Fibroblast of lung (primary cell): Measurements from ENCODE around the gene IFNG-AS1. TPM values are rescaled to one million over a fixed set of nuclear protein-coding genes. Genes with fewer than 3 reads are reported as not detected.

Source experiments
- DNase-seq, 2 donors: peaks; one replicate each; pipeline versions ENCODE4 v3.0.0 to v3.0.0-alpha.2; 2010; ENCODE audit warnings: low read depth in 2 of 2
- H2AFZ ChIP-seq: 2 replicates; pipeline ENCODE4 v1.5.1; 2012; ENCODE audit warnings: low read length, control low read depth, inconsistent platforms
- H3K27ac ChIP-seq: 2 replicates; pipeline ENCODE4 v1.5.1; 2011; ENCODE audit warnings: low read length, control low read depth; ENCODE audit not compliant: insufficient read depth
- H3K27me3 ChIP-seq: 2 replicates; pipeline ENCODE4 v1.5.1; 2011; ENCODE audit warnings: mild to moderate bottlenecking, low read length; ENCODE audit not compliant: control insufficient read depth, insufficient read depth
- H3K36me3 ChIP-seq: 2 replicates; pipeline ENCODE4 v1.5.1; 2011; ENCODE audit warnings: low read length; ENCODE audit not compliant: control insufficient read depth, insufficient read depth
- H3K4me1 ChIP-seq: 2 replicates; pipeline ENCODE4 v1.5.1; 2011; ENCODE audit warnings: low read length; ENCODE audit not compliant: control insufficient read depth, insufficient read depth; ENCODE audit errors: extremely low read depth
- H3K4me2 ChIP-seq: 2 replicates; pipeline ENCODE4 v1.5.1; 2011; ENCODE audit warnings: low read length, control low read depth; ENCODE audit not compliant: insufficient read depth; ENCODE audit errors: extremely low read depth
- H3K4me3 ChIP-seq, 4 experiments: fragments of 200-600 bp in 1 of 4; sonication (generic) in 1 of 4; replicated peaks in 1 of 4; 2 replicates each; pipeline ENCODE4 v1.5.1; 2011 to 2016; ENCODE audit warnings: low read length in 4 of 4, low read depth in 3 of 4, mild to moderate bottlenecking in 3 of 4, control low read depth in 2 of 4, inconsistent platforms in 1 of 4, mixed read lengths in 1 of 4; ENCODE audit not compliant: insufficient read depth in 1 of 4; ENCODE audit errors: control extremely low read depth in 1 of 4
- H3K79me2 ChIP-seq: 2 replicates; pipeline ENCODE4 v1.5.1; 2012; ENCODE audit warnings: mild to moderate bottlenecking, low read length, inconsistent platforms; ENCODE audit not compliant: control insufficient read depth, insufficient read depth
- H3K9ac ChIP-seq: 2 replicates; pipeline ENCODE4 v1.5.1; 2011; ENCODE audit warnings: mild to moderate bottlenecking, low read length, control low read depth; ENCODE audit not compliant: insufficient read depth
- H3K9me3 ChIP-seq: 2 replicates; pipeline ENCODE4 v1.5.1; 2012; ENCODE audit warnings: low read depth, low read length; ENCODE audit not compliant: control insufficient read depth, insufficient read depth
- H4K20me1 ChIP-seq: 2 replicates; pipeline ENCODE4 v1.5.1; 2011; ENCODE audit warnings: low read length; ENCODE audit not compliant: control insufficient read depth, insufficient read depth; ENCODE audit errors: extremely low read depth
- CTCF ChIP-seq, 2 donors: IDR thresholded peaks in 1 of 2; conservative IDR thresholded peaks in 1 of 2; 1 replicate in 1 of 2; 2 replicates in 1 of 2; pipeline ENCODE4 v1.5.1; 2011 to 2012; ENCODE audit warnings: low read length in 2 of 2, control low read depth in 1 of 2, inconsistent platforms in 1 of 2, low read depth in 1 of 2, mild to moderate bottlenecking in 1 of 2
- EZH2 ChIP-seq: IDR thresholded peaks from 2 replicates; pipeline ENCODE4 v1.5.1; 2012; ENCODE audit warnings: low read length, control low read depth, mild to moderate bottlenecking; ENCODE audit errors: missing control alignments
- polyA plus RNA-seq, 2 donors: library from polyadenylated mRNA; depleted of rRNA in 1 of 2; stranded (reverse) in 1 of 2; unstranded in 1 of 2; fragments of >200 nt; gene quantifications; 2 replicates each; pipeline ENCODE4 v1.2.1, GENCODE V29; 2011 to 2012; ENCODE audit warnings: missing spikeins in 1 of 2
- total RNA-seq: library from RNA; depleted of rRNA; stranded (reverse); fragments of >200 nt; gene quantifications from 2 replicates; pipeline ENCODE4 v1.2.1, GENCODE V29; 2014

IFNG-AS1 gene
- total and polyA plus RNA-seq, 2 donors (not counting 1 experiment from before 2014, with no cell fraction given), result not detected

- no peak for DNase-seq
- no peak overlapping the region for H3K4me2 ChIP-seq
- TF ChIP-seq CTCF (conservative IDR thresholded peaks at IDR 0.05 in 1 of 2, IDR thresholded peaks at IDR 0.05 in 1 of 2; ENCODE audit: low read depth in 1 of 2, low read length in 2 of 2) (no peak), EZH2 (no peak)
- H3K27me3 ChIP-seq, result no peaks in the 10 kb centered on the region
- H3K9ac ChIP-seq, result no peak overlapping the region
- no peaks in the 10 kb centered on the region for H3K4me1 ChIP-seq
- no peaks in the 10 kb centered on the region for H3K79me2 ChIP-seq
- no peaks in the 10 kb centered on the region for H4K20me1 ChIP-seq
- H3K36me3 ChIP-seq, result no peaks in the 10 kb centered on the region
- no peak overlapping the region for H2AFZ ChIP-seq
- no peaks in the 10 kb centered on the region for H3K9me3 ChIP-seq
- no peak overlapping the region for H3K4me3 ChIP-seq
- no peak overlapping the region for H3K27ac ChIP-seq
Measured at GRCh38 chr12:68011206-68011881, 22.1 kb downstream of the IFNG-AS1 start.

GRCh38 chr12:68011882-68012207 is 22.6 kb downstream of the IFNG-AS1 start:
- Histone ChIP-seq H3K4me3 (no peak overlapping the region), H3K9ac (no peak overlapping the region), H2AFZ (no peak overlapping the region), H3K79me2 (no peaks in the 10 kb centered on the region), H3K27me3 (no peaks in the 10 kb centered on the region), H3K9me3 (no peaks in the 10 kb centered on the region), H3K4me1 (no peaks in the 10 kb centered on the region), H3K36me3 (no peaks in the 10 kb centered on the region), H3K27ac (no peak overlapping the region), H4K20me1 (no peaks in the 10 kb centered on the region), H3K4me2 (no peak overlapping the region)
- TF ChIP-seq CTCF (conservative IDR thresholded peaks at IDR 0.05 in 1 of 2, IDR thresholded peaks at IDR 0.05 in 1 of 2; ENCODE audit: low read depth in 1 of 2, low read length in 2 of 2) (no peak), EZH2 (no peak)
- peak in 1 of 2 donors; percentile 4 for DNase-seq

GRCh38 chr12:68012712-68013111 is 23.5 kb downstream of the IFNG-AS1 start:
- Histone ChIP-seq H3K27ac (no peak overlapping the region), H3K4me3 (no peak overlapping the region), H2AFZ (no peak overlapping the region), H3K4me1 (no peaks in the 10 kb centered on the region), H3K9ac (no peak overlapping the region), H3K36me3 (no peaks in the 10 kb centered on the region), H3K9me3 (no peaks in the 10 kb centered on the region), H3K27me3 (no peaks in the 10 kb centered on the region), H3K4me2 (no peak overlapping the region), H4K20me1 (no peaks in the 10 kb centered on the region), H3K79me2 (no peaks in the 10 kb centered on the region)
- TF ChIP-seq EZH2 (no peak), CTCF (conservative IDR thresholded peaks at IDR 0.05 in 1 of 2, IDR thresholded peaks at IDR 0.05 in 1 of 2; ENCODE audit: low read depth in 1 of 2, low read length in 2 of 2) (no peak)
- no peak for DNase-seq
